H9 (cell line): Measurements from ENCODE around the gene STMN1. TPM values are rescaled to one million over a fixed set of nuclear protein-coding genes. Genes with fewer than 3 reads are reported as not detected.

Experiments used
- DNase-seq: peaks from one replicate; pipeline ENCODE4 v3.0.0-alpha.2; 2017
- H2AFZ ChIP-seq: one replicate; pipeline ENCODE4 v1.6.1; 2013; ENCODE audit warnings: mild to moderate bottlenecking, low read length, control low read depth, moderate library complexity
- H2AK5ac ChIP-seq: 2 replicates; pipeline ENCODE4 v1.6.1; 2013; ENCODE audit warnings: low read length, control low read depth, mixed read lengths; ENCODE audit not compliant: insufficient read length
- H2BK120ac ChIP-seq: one replicate; pipeline ENCODE4 v1.6.1; 2013; ENCODE audit warnings: low read depth, mild to moderate bottlenecking, low read length, control low read depth, inconsistent platforms; ENCODE audit not compliant: poor library complexity, severe bottlenecking
- H2BK12ac ChIP-seq: 2 replicates; pipeline ENCODE4 v1.6.1; 2013; ENCODE audit warnings: low read length, control low read depth, mixed read lengths, low read depth; ENCODE audit not compliant: insufficient read length
- H2BK15ac ChIP-seq: 2 replicates; pipeline ENCODE4 v1.6.1; 2013; ENCODE audit warnings: low read depth, low read length, control low read depth
- H2BK20ac ChIP-seq: one replicate; pipeline ENCODE4 v1.6.1; 2013; ENCODE audit warnings: low read depth, mild to moderate bottlenecking, low read length, control low read depth, inconsistent platforms; ENCODE audit not compliant: poor library complexity, severe bottlenecking
- H2BK5ac ChIP-seq: 2 replicates; pipeline ENCODE4 v1.6.1; 2013; ENCODE audit warnings: low read length, control low read depth, mixed read lengths; ENCODE audit not compliant: insufficient read length
- H3K14ac ChIP-seq: 2 replicates; pipeline ENCODE4 v1.6.1; 2013; ENCODE audit warnings: low read length, control low read depth; ENCODE audit not compliant: insufficient read depth
- H3K18ac ChIP-seq: 2 replicates; pipeline ENCODE4 v1.6.1; 2013; ENCODE audit warnings: low read depth, mild to moderate bottlenecking, mixed read lengths, low read length, control low read depth; ENCODE audit not compliant: insufficient read length
- H3K23ac ChIP-seq: 2 replicates; pipeline ENCODE4 v1.6.1; 2013; ENCODE audit warnings: low read length, control low read depth, mixed read lengths, low read depth; ENCODE audit not compliant: insufficient read length
- H3K23me2 ChIP-seq: 2 replicates; pipeline ENCODE4 v1.6.1; 2013; ENCODE audit warnings: low read depth, mild to moderate bottlenecking, mixed read lengths, low read length, control low read depth; ENCODE audit not compliant: insufficient read length, poor library complexity, severe bottlenecking
- H3K27ac ChIP-seq: 2 replicates; pipeline ENCODE4 v1.5.1; 2013; ENCODE audit warnings: low read length, control low read depth, mixed read lengths, low read depth; ENCODE audit not compliant: insufficient read length
- H3K27me3 ChIP-seq: 2 replicates; pipeline ENCODE4 v1.6.1; 2013; ENCODE audit warnings: low read length, control low read depth, inconsistent platforms; ENCODE audit not compliant: insufficient read depth
- H3K4ac ChIP-seq: 2 replicates; pipeline ENCODE4 v1.6.1; 2013; ENCODE audit warnings: low read depth, mild to moderate bottlenecking, control low read depth, inconsistent platforms, low read length, moderate library complexity
- H3K4me1 ChIP-seq: 2 replicates; pipeline ENCODE4 v1.6.1; 2013; ENCODE audit warnings: low read length, control low read depth, inconsistent platforms; ENCODE audit not compliant: insufficient read depth
- H3K4me2 ChIP-seq: 2 replicates; pipeline ENCODE4 v1.6.1; 2013; ENCODE audit warnings: low read length, control low read depth, mixed read lengths; ENCODE audit not compliant: insufficient read length, insufficient read depth
- H3K56ac ChIP-seq: 2 replicates; pipeline ENCODE4 v1.6.1; 2013; ENCODE audit warnings: low read depth, mild to moderate bottlenecking, mixed read lengths, low read length, control low read depth; ENCODE audit not compliant: insufficient read length
- H3K79me1 ChIP-seq: 2 replicates; pipeline ENCODE4 v1.6.1; 2013; ENCODE audit warnings: low read depth, mild to moderate bottlenecking, moderate library complexity, low read length, control low read depth, inconsistent platforms; ENCODE audit not compliant: insufficient read depth, poor library complexity, severe bottlenecking
- H3K79me2 ChIP-seq: 2 replicates; pipeline ENCODE4 v1.6.1; 2013; ENCODE audit warnings: low read length, control low read depth, inconsistent platforms; ENCODE audit not compliant: insufficient read depth
- H3K9ac ChIP-seq: 2 replicates; pipeline ENCODE4 v1.6.1; 2013; ENCODE audit warnings: low read length, control low read depth, mixed read lengths; ENCODE audit not compliant: insufficient read length; ENCODE audit errors: extremely low read depth
- H3K9me3 ChIP-seq: one replicate; pipeline ENCODE4 v1.6.1; 2013; ENCODE audit warnings: low read depth, low read length, inconsistent platforms; ENCODE audit not compliant: control insufficient read depth
- H3T11ph ChIP-seq: one replicate; pipeline ENCODE4 v1.6.1; 2013; ENCODE audit warnings: mild to moderate bottlenecking, low read length, control low read depth, inconsistent platforms
- H4K20me1 ChIP-seq: one replicate; pipeline ENCODE4 v1.6.1; 2013; ENCODE audit not compliant: control insufficient read depth, insufficient read length, insufficient read depth
- H4K5ac ChIP-seq: 2 replicates; pipeline ENCODE4 v1.6.1; 2013; ENCODE audit warnings: low read depth, mild to moderate bottlenecking, mixed read lengths, low read length, control low read depth; ENCODE audit not compliant: insufficient read length
- H4K8ac ChIP-seq: replicated peaks from 2 replicates; pipeline ENCODE4 v1.6.1; 2013; ENCODE audit warnings: low read length, control low read depth, mixed read lengths, low read depth; ENCODE audit not compliant: insufficient read length
- H4K91ac ChIP-seq: 2 replicates; pipeline ENCODE4 v1.6.1; 2013; ENCODE audit warnings: low read depth, mild to moderate bottlenecking, moderate library complexity, mixed read lengths, low read length, control low read depth; ENCODE audit not compliant: insufficient read length
- H3K27ac Mint-ChIP-seq, 3 experiments: 2 replicates in 2 of 3; 3 replicates in 1 of 3; pipeline ENCODE4 v1.8.0; 2020 to 2021; ENCODE audit warnings: mixed read lengths in 3 of 3, mild to moderate bottlenecking in 1 of 3, moderate library complexity in 1 of 3
- H3K27me3 Mint-ChIP-seq: 2 replicates; pipeline ENCODE4 v1.8.0; 2021; ENCODE audit warnings: low read depth, mild to moderate bottlenecking, moderate library complexity, mixed read lengths
- H3K36me3 Mint-ChIP-seq, 3 experiments: 2 replicates in 2 of 3; 3 replicates in 1 of 3; pipeline ENCODE4 v1.8.0; 2020 to 2021; ENCODE audit warnings: low read depth in 3 of 3, mixed read lengths in 3 of 3; ENCODE audit not compliant: insufficient read depth in 1 of 3
- H3K4me1 Mint-ChIP-seq, 2 experiments: 2 replicates each; pipeline ENCODE4 v1.8.0; 2020; ENCODE audit warnings: mixed read lengths in 2 of 2
- H3K4me3 Mint-ChIP-seq, 2 experiments: 2 replicates in 1 of 2; 3 replicates in 1 of 2; pipeline ENCODE4 v1.8.0; 2020 to 2021; ENCODE audit warnings: mild to moderate bottlenecking in 2 of 2, mixed read lengths in 2 of 2, moderate library complexity in 1 of 2
- H3K9me3 Mint-ChIP-seq, 2 experiments: 2 replicates in 1 of 2; 3 replicates in 1 of 2; pipeline ENCODE4 v1.8.0; 2020; ENCODE audit warnings: mild to moderate bottlenecking in 2 of 2, mixed read lengths in 2 of 2, moderate library complexity in 1 of 2
- CTCF ChIP-seq: fragments of 200-600 bp; sonication (generic); conservative IDR thresholded peaks from 3 replicates; pipeline ENCODE4 v1.8.0; 2021; ENCODE audit warnings: antibody characterized with exemption, mild to moderate bottlenecking
- WGBS: extraction: QIAGEN DNeasy Blood & Tissue Kit; methylation state at CpG from one replicate; pipeline ENCODE4 v1.1.7; 2013; ENCODE audit warnings: missing lambda C conversion rate, low lambda C conversion rate, mixed read lengths; ENCODE audit not compliant: insufficient read length; ENCODE audit errors: extremely low coverage; 5-methylcytosine and 5-hydroxymethylcytosine counted together
- total RNA-seq: library from RNA; stranded (reverse); gene quantifications from 2 replicates; pipeline ENCODE4 v1.2.1, GENCODE V29; 2021

STMN1 gene
- total RNA-seq, 1 experiment from 2014 or later, result 500 TPM

GRCh38 chr1:25927521-25928265 lies 21.5 kb upstream of the STMN1 start:
- no peaks in the 10 kb centered on the region for H3K36me3 Mint-ChIP-seq
- peak overlapping the region; percentile 80 for H3K18ac ChIP-seq
- no peaks in the 10 kb centered on the region for H3K79me2 ChIP-seq
- TF ChIP-seq CTCF, result no peak
- no peak overlapping the region for H3K4ac ChIP-seq
- no peak overlapping the region for H2BK120ac ChIP-seq
- no peak overlapping the region for H3K14ac ChIP-seq
- no peak overlapping the region for H4K8ac ChIP-seq
- no peaks in the 10 kb centered on the region for H4K20me1 ChIP-seq
- no peak overlapping the region for H3K4me2 ChIP-seq
- peak overlapping the region in 1 of 2 experiments; percentile 17; a peak in 1 of 5 replicates for H3K4me3 Mint-ChIP-seq
- H2BK12ac ChIP-seq, result no peak overlapping the region
- no peak overlapping the region for H2BK15ac ChIP-seq
- WGBS, result no CpG with 5 or more reads among the region's 5 CpGs
- H3K79me1 ChIP-seq, result no peaks in the 10 kb centered on the region
- peak; percentile 62 for DNase-seq
- no peak overlapping the region for H3K56ac ChIP-seq
- H3T11ph ChIP-seq, result no peak overlapping the region
- peak overlapping the region in 2 of 3 experiments; percentile 27 to 28; a peak in 3 of 7 replicates for H3K27ac Mint-ChIP-seq
- no peak overlapping the region for H2AFZ ChIP-seq
- no peaks in the 10 kb centered on the region for H3K9me3 Mint-ChIP-seq
- no peak overlapping the region for H2AK5ac ChIP-seq
- H2BK5ac ChIP-seq, result no peak overlapping the region
- H3K23ac ChIP-seq, result no peak overlapping the region
- no peak overlapping the region for H3K9ac ChIP-seq
- H3K4me1 Mint-ChIP-seq, result peaks cover 18 to 29% of the 10 kb centered on the region in 2 experiments
- H3K4me1 ChIP-seq, result no peaks in the 10 kb centered on the region
- H4K91ac ChIP-seq, result no peak overlapping the region
- no peak overlapping the region for H3K27ac ChIP-seq
- peaks cover 7% of the 10 kb centered on the region for H3K23me2 ChIP-seq
- H2BK20ac ChIP-seq, result no peak overlapping the region
- no peaks in the 10 kb centered on the region for H3K27me3 ChIP-seq
- H3K9me3 ChIP-seq, result no peaks in the 10 kb centered on the region
- peaks cover 27% of the 10 kb centered on the region for H3K27me3 Mint-ChIP-seq
- no peak overlapping the region for H4K5ac ChIP-seq
